ENCODE measurements around the gene RNF144B.

Gene RNF144B

DNA sequence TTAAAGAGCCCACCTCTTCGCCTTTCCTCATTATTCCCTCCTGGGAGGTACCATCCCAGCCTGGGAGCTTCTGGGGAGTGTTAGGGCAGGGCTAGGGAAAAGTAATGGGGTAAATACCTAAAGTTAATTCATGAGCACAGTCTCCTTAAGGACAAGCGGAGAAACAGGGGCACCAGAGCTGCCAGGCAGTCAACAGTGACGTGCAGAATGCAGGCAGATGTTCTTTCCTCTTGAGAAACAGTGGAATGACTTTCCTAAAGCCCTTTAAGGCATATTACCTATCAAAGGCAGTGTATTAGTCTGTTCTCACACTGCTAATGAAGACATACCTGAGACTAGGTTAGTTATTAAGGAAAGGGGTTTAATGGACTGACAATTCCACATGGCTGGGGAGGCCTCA lies 76.3 kb downstream of the RNF144B start:
- Histone ChIP-seq H3K27ac (no peak overlapping the region), H3K4me1 (peaks cover 0 to 17% (median 0%) of the 10 kb centered on the region in 10 experiments; a peak in 2 of 20 replicates), H3K9ac (no peak overlapping the region), H3K9me3 (replicated peaks in 1 of 11) (peaks cover 0 to 9% (median 0%) of the 10 kb centered on the region in 11 experiments; a peak in 6 of 22 replicates), H3K36me3 (peaks cover 0 to 100% (median 0%) of the 10 kb centered on the region in 11 experiments; a peak in 8 of 22 replicates), H3K27me3 (no peaks in the 10 kb centered on the region), H3K4me3 (no peak overlapping the region), H4K20me1 (peaks cover 0 to 64% (median 0%) of the 10 kb centered on the region in 11 experiments; a peak in 2 of 22 replicates), H3K4me2 (no peak overlapping the region)
- TF ChIP-seq Cebpa-rat (IDR thresholded peaks at IDR 0.05), result no peak

DNA sequence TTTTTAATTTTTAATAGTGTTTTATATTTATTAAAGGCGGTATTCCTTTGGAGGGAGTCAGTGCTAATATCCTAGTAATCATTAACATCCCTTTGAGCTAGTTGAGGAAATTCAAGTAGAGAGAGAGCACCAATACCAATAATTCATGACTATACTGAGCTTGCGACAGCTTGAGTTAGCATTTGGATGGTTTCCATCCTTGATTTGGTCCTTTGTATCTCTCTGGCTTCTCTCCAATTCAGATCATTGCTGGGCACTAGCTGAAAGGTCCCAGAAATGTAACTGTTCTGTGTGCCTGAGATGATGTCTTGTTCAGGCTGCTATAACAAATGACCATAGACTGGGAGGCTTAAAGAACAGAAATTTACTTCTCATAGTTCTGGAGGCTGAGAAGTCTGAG lies 77.0 kb downstream of the RNF144B start:
- Histone ChIP-seq H3K27me3 (no peaks in the 10 kb centered on the region), H3K36me3 (peaks cover 0 to 100% (median 0%) of the 10 kb centered on the region in 11 experiments; a peak in 8 of 22 replicates), H3K4me1 (peaks cover 0 to 17% (median 0%) of the 10 kb centered on the region in 10 experiments; a peak in 2 of 20 replicates), H3K4me2 (no peak overlapping the region), H3K9ac (no peak overlapping the region), H3K27ac (no peak overlapping the region), H3K9me3 (replicated peaks in 1 of 11) (peaks cover 0 to 9% (median 0%) of the 10 kb centered on the region in 11 experiments; a peak in 6 of 22 replicates), H3K4me3 (no peak overlapping the region), H4K20me1 (peaks cover 0 to 57% (median 0%) of the 10 kb centered on the region in 11 experiments; a peak in 2 of 22 replicates)
- no peak for TF ChIP-seq Cebpa-rat (IDR thresholded peaks at IDR 0.05)

DNA sequence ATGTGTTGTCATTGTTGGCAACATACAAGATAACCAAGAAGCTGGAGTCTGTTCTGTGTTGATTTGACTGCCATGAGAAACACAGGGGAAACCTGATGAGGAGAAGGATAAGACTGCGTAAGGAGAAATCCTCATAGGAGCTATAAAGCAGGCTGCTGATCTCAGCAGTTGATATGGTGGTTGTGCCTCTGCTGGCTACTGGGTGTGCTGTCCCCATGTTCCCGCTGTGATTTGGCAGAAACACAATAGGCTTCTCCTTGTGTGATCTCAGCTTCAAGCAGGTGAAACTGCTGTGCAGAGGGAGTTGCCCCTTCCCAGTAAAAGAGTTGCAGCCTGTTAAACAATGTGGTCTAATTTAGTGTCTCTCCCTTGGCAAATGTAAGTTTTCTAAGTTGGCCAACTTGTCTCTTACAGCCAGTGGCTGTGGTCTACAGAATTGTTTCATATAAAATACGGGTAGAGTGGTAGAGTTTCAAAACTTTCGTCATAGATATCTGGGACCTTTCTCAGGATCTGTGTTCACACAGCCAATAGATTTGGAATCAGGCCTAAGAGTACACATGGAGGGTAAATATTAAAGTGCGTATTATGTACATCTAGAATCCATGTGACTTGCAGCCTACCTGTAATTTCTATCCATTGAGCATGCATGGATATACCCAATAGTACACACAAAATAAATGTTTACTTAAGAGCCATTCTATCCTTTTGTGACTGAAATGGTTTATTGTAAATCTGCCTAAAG lies 78.4 kb downstream of the RNF144B start:
- Histone ChIP-seq H3K36me3 (peaks cover 0 to 91% (median 0%) of the 10 kb centered on the region in 11 experiments; a peak in 7 of 22 replicates), H3K27me3 (no peaks in the 10 kb centered on the region), H3K9ac (no peak overlapping the region), H3K4me2 (no peak overlapping the region), H4K20me1 (peaks cover 0 to 43% (median 0%) of the 10 kb centered on the region in 11 experiments; a peak in 2 of 22 replicates), H3K4me3 (no peak overlapping the region), H3K27ac (no peak overlapping the region), H3K9me3 (replicated peaks in 1 of 11) (no peaks in the 10 kb centered on the region; a peak in 2 of 22 replicates), H3K4me1 (peaks cover 0 to 17% (median 0%) of the 10 kb centered on the region in 10 experiments; a peak in 2 of 20 replicates)
- TF ChIP-seq Cebpa-rat (IDR thresholded peaks at IDR 0.05), result no peak

DNA sequence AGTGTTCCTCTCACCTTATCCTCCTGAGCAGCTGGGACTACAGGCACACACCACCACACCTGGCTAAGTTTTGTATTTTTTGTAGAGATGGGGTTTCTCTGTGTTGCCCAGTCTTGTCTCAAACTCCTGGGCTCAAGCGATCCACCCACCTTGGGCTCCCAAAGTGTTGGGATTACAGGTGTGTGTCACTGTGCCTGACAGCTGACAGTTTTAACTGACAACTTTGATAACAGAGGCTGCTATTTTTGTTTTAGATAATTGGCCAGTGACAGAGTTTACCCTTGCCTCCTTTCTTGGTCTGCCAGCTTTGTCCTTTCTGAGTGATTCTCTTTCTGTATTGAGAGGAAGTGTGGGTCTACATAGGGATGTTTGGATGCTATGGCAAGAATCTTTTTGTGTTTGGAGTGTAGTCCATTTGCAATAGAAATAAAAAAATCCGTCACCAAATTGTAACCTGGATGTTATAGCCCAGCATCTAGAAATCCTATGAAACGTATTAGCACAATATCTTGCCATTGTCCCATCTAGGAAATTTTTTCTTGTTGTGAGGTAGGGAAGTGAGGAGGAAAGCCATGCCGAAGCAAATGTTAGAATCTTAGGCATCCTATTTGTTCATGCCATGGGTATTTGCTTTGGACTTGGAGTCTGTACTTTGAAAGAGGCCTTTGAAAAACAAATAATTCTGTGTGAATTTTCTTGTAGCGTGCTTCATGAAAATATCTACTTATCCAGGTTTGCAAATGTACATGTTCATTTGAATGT lies 80.8 kb downstream of the RNF144B start:
- TF ChIP-seq Cebpa-rat (IDR thresholded peaks at IDR 0.05), result no peak
- Histone ChIP-seq H3K9me3 (replicated peaks in 1 of 11) (no peaks in the 10 kb centered on the region; a peak in 2 of 22 replicates), H3K4me2 (no peak overlapping the region), H3K4me1 (peaks cover 0 to 18% (median 0%) of the 10 kb centered on the region in 10 experiments; a peak in 4 of 20 replicates), H3K9ac (no peak overlapping the region), H3K36me3 (peaks cover 0 to 72% (median 0%) of the 10 kb centered on the region in 11 experiments; a peak in 7 of 22 replicates), H4K20me1 (peaks cover 0 to 21% (median 0%) of the 10 kb centered on the region in 11 experiments; a peak in 2 of 22 replicates), H3K4me3 (no peak overlapping the region), H3K27me3 (no peaks in the 10 kb centered on the region), H3K27ac (no peak overlapping the region)

DNA sequence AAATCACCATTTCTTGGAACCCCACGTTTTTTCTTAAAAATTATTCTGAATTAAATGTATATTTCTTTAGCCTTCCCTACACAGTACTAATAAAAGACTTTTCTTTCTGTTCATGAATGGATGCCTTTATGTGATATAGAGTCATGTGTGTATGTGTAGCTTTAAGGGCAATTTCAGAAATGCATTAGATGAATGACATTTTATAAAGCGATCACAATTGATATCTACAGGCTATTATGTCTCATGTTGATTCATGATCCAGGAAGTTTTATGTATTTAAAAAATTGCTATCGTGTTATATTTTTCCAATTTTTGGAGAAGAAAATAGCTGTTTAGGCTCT lies 81.3 kb downstream of the RNF144B start:
- no peak overlapping the region for H3K9ac ChIP-seq
- no peak overlapping the region for H3K27ac ChIP-seq
- H3K36me3 ChIP-seq, result peaks cover 0 to 67% (median 0%) of the 10 kb centered on the region in 11 experiments; a peak in 7 of 22 replicates
- peaks cover 0 to 21% (median 0%) of the 10 kb centered on the region in 11 experiments; a peak in 2 of 22 replicates for H4K20me1 ChIP-seq
- no peak for TF ChIP-seq Cebpa-rat (IDR thresholded peaks at IDR 0.05)
- no peaks in the 10 kb centered on the region for H3K27me3 ChIP-seq
- H3K4me2 ChIP-seq, result no peak overlapping the region
- no peak overlapping the region for H3K4me3 ChIP-seq
- H3K4me1 ChIP-seq, result peaks cover 0 to 24% (median 0%) of the 10 kb centered on the region in 10 experiments; a peak in 5 of 20 replicates
- no peaks in the 10 kb centered on the region; a peak in 2 of 22 replicates for H3K9me3 ChIP-seq (replicated peaks in 1 of 11)

DNA sequence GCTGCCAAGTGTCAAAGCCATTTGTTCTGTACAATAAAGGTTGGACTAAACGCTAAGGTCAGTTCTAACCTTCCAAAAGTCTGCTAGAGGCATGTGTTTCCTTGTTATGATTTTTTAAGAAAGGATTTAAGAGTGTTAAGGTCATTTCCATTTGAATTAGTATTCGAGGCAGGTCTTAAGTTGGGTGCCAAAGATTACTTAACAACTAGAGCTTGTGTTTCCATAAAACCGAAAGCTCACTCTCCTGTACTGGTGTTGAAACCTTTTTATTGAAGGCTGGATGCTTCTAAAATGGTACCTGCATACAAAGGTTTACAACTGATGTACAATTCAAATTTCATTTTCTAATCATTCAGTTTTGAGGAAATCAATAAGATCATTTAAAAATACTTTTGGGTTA lies 82.4 kb downstream of the RNF144B start:
- peaks cover 0 to 56% (median 0%) of the 10 kb centered on the region in 11 experiments; a peak in 7 of 22 replicates for H3K36me3 ChIP-seq
- no peak overlapping the region for H3K4me3 ChIP-seq
- no peak overlapping the region for H3K4me2 ChIP-seq
- peaks cover 0 to 34% (median 0%) of the 10 kb centered on the region in 10 experiments; a peak in 6 of 20 replicates for H3K4me1 ChIP-seq
- no peak overlapping the region for H3K9ac ChIP-seq
- no peaks in the 10 kb centered on the region for H3K27me3 ChIP-seq
- H4K20me1 ChIP-seq, result peaks cover 0 to 17% (median 0%) of the 10 kb centered on the region in 11 experiments; a peak in 2 of 22 replicates
- no peaks in the 10 kb centered on the region; a peak in 1 of 22 replicates for H3K9me3 ChIP-seq (replicated peaks in 1 of 11)
- TF ChIP-seq Cebpa-rat (IDR thresholded peaks at IDR 0.05), result no peak
- H3K27ac ChIP-seq, result no peak overlapping the region

DNA sequence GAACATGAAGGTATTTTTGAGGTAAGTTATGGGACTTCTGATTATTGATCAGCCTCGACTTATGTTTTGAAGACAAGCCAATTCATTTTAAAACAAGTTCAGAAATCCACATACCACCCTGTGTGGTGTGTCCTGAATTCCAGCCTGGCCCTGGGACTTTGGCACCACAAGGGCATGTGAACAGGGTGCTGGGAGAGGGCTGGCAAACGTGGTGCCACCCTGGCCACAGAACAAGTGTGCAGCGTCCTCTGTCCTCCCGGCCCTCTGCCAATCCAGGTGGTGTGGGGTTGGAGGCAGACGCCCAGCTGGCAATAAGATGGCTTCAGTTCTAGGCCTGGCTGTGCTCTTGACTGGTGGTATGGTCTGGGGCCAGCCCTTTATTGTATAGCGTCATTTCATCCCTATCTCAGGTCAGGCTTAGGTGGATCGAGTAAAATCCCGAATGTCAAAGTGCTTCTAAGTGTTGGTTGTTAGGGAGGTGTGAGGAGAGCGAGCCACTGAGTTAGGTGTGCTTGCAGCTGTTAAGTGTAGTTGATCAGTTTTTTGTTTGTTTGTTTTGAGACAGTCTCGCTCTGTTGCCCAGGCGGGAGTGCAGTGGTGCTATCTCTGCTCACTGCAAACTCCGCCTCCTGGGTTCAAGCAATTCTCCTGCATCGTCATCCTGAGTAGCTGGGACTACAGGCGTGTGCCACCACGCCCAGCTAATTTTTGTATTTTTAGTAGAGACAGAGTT lies 84.2 kb downstream of the RNF144B start:
- H3K27me3 ChIP-seq, result no peaks in the 10 kb centered on the region
- no peak overlapping the region for H3K4me2 ChIP-seq
- peaks cover 0 to 47% (median 0%) of the 10 kb centered on the region in 10 experiments; a peak in 6 of 20 replicates for H3K4me1 ChIP-seq
- TF ChIP-seq Cebpa-rat (IDR thresholded peaks at IDR 0.05), result no peak
- no peak overlapping the region for H3K9ac ChIP-seq
- H3K36me3 ChIP-seq, result peaks cover 0 to 38% (median 0%) of the 10 kb centered on the region in 11 experiments; a peak in 5 of 22 replicates
- no peak overlapping the region for H3K27ac ChIP-seq
- H4K20me1 ChIP-seq, result peaks cover 0 to 5% (median 0%) of the 10 kb centered on the region in 11 experiments; a peak in 1 of 22 replicates
- H3K4me3 ChIP-seq, result no peak overlapping the region
- H3K9me3 ChIP-seq (replicated peaks in 1 of 11), result no peaks in the 10 kb centered on the region

DNA sequence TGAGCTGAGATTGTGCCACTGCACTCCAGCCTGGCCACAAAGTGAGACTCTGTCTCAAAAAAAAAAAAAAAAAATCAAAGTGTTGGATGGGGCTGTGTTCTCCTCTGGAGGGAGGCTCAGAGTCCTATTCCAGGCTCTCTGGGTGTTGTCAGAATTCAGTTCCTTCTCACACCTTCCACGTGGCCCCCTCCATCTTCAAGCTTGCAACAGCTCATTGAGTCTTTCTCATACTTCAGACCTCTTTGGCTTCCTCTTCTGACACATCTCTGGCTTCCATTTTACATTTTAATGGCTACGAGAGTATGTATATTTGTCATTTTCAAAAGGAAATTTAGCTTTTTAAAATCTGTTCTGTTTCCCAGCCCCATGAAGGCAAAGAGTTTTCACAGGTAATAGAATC lies 85.8 kb downstream of the RNF144B start:
- TF ChIP-seq Cebpa-rat (IDR thresholded peaks at IDR 0.05), result no peak
- Histone ChIP-seq H3K9ac (no peak overlapping the region), H3K9me3 (replicated peaks in 1 of 11) (no peaks in the 10 kb centered on the region), H3K27me3 (no peaks in the 10 kb centered on the region), H3K4me2 (peak overlapping the region in 3 of 11 experiments; percentile 19 to 59 (median 48); a peak in 5 of 22 replicates), H3K27ac (peak overlapping the region in 2 of 11 experiments; percentile 48 to 53; a peak in 3 of 22 replicates), H4K20me1 (peaks cover 0 to 2% (median 0%) of the 10 kb centered on the region in 11 experiments; a peak in 1 of 22 replicates), H3K4me1 (peaks cover 6 to 62% (median 10%) of the 10 kb centered on the region in 10 experiments; a peak in 15 of 20 replicates), H3K4me3 (no peak overlapping the region), H3K36me3 (peaks cover 0 to 22% (median 0%) of the 10 kb centered on the region in 11 experiments; a peak in 4 of 22 replicates)
